GM23338 (cell line): ENCODE results near the gene LRRFIP2. TPM values are rescaled to one million over a fixed set of nuclear protein-coding genes. Genes with fewer than 3 reads are reported as not detected.

Experiments
- ATAC-seq: fragments of 200-7000 bp; cut with Tn5 transposase; 3 replicates; pipeline ENCODE4 v1.9.1; 2020
- DNase-seq: peaks from one replicate; pipeline ENCODE4 v3.0.0-alpha.2; 2015; ENCODE audit warnings: low spot score
- H2AFZ ChIP-seq: fragments of 200-600 bp; sonication (generic); 2 replicates; pipeline ENCODE4 v1.8.0; 2016; ENCODE audit warnings: antibody characterized with exemption, mild to moderate bottlenecking, moderate library complexity
- H3F3A ChIP-seq: fragments of 200-600 bp; sonication (generic); replicated peaks from 2 replicates; pipeline ENCODE4 v1.8.0; 2017; ENCODE audit warnings: antibody characterized with exemption, mixed run types, low read depth
- H3K27ac ChIP-seq: fragments of 200-600 bp; sonication (generic); 2 replicates; pipeline ENCODE4 v1.6.1; 2016; ENCODE audit warnings: low read depth
- H3K27me3 ChIP-seq: fragments of 200-600 bp; sonication (generic); 2 replicates; pipeline ENCODE4 v1.8.0; 2016; ENCODE audit warnings: mild to moderate bottlenecking, mixed run types, moderate library complexity; ENCODE audit not compliant: insufficient read depth
- H3K36me3 ChIP-seq: fragments of 200-600 bp; sonication (generic); 2 replicates; pipeline ENCODE4 v1.8.0; 2016; ENCODE audit warnings: mild to moderate bottlenecking; ENCODE audit not compliant: insufficient read depth
- H3K4me1 ChIP-seq: fragments of 200-600 bp; sonication (generic); 2 replicates; pipeline ENCODE4 v1.8.0; 2016; ENCODE audit warnings: mild to moderate bottlenecking, moderate library complexity; ENCODE audit not compliant: insufficient read depth
- H3K4me2 ChIP-seq: fragments of 200-600 bp; sonication (generic); 2 replicates; pipeline ENCODE4 v1.7.1; 2017; ENCODE audit warnings: mixed run types
- H3K4me3 ChIP-seq: fragments of 200-600 bp; sonication (generic); 2 replicates; pipeline ENCODE4 v1.6.1; 2016; ENCODE audit warnings: mixed run types
- H3K79me2 ChIP-seq: fragments of 200-600 bp; sonication (generic); replicated peaks from 2 replicates; pipeline ENCODE4 v1.8.0; 2017; ENCODE audit warnings: mild to moderate bottlenecking; ENCODE audit not compliant: insufficient read depth
- H3K9me2 ChIP-seq: fragments of 200-600 bp; sonication (generic); 2 replicates; pipeline ENCODE4 v1.8.0; 2017; ENCODE audit not compliant: insufficient read depth
- H4K20me1 ChIP-seq: fragments of 200-600 bp; sonication (generic); replicated peaks from 2 replicates; pipeline ENCODE4 v1.8.0; 2017; ENCODE audit warnings: mild to moderate bottlenecking; ENCODE audit not compliant: insufficient read depth
- H3K27ac Mint-ChIP-seq: 2 replicates; pipeline ENCODE4 v1.8.0; 2020; ENCODE audit warnings: inconsistent platforms, mild to moderate bottlenecking, moderate library complexity, mixed read lengths
- H3K27me3 Mint-ChIP-seq: 3 replicates; pipeline ENCODE4 v1.8.0; 2022; ENCODE audit warnings: low read depth, mild to moderate bottlenecking, moderate library complexity, mixed read lengths, inconsistent platforms; ENCODE audit not compliant: insufficient read depth, poor library complexity
- H3K36me3 Mint-ChIP-seq: 3 replicates; pipeline ENCODE4 v1.8.0; 2021; ENCODE audit warnings: low read depth, mild to moderate bottlenecking, inconsistent platforms, moderate library complexity, mixed read lengths
- H3K4me1 Mint-ChIP-seq: 3 replicates; pipeline ENCODE4 v1.8.0; 2020; ENCODE audit warnings: mild to moderate bottlenecking, inconsistent platforms, mixed read lengths
- H3K4me3 Mint-ChIP-seq: 3 replicates; pipeline ENCODE4 v1.8.0; 2021; ENCODE audit warnings: moderate library complexity, mild to moderate bottlenecking, inconsistent platforms, mixed read lengths
- H3K9me3 Mint-ChIP-seq: 3 replicates; pipeline ENCODE4 v1.8.0; 2020; ENCODE audit warnings: moderate library complexity, mild to moderate bottlenecking, inconsistent platforms, mixed read lengths
- CREB1 ChIP-seq: fragments of 250-450 bp; sonication (Bioruptor Pico); IDR thresholded peaks from 2 replicates; pipeline ENCODE4 v1.5.0; 2020; ENCODE audit warnings: low read depth, mild to moderate bottlenecking, moderate library complexity
- EZH2 ChIP-seq: fragments of 200-600 bp; sonication (generic); IDR thresholded peaks from one replicate; pipeline ENCODE4 v1.8.0; 2017; ENCODE audit warnings: antibody characterized with exemption, mild to moderate bottlenecking, low read depth; ENCODE audit not compliant: unreplicated experiment
- EZH2phosphoT487 ChIP-seq: fragments of 200-600 bp; sonication (generic); IDR thresholded peaks from one replicate; pipeline ENCODE4 v1.8.1; 2018; ENCODE audit warnings: antibody characterized with exemption; ENCODE audit not compliant: unreplicated experiment
- JUNB ChIP-seq: IDR thresholded peaks from one replicate; pipeline ENCODE4 v1.6.1; 2016; ENCODE audit warnings: antibody characterized with exemption; ENCODE audit not compliant: unreplicated experiment
- NANOG ChIP-seq: IDR thresholded peaks from 2 replicates; pipeline ENCODE4 v1.6.1; 2016; ENCODE audit warnings: antibody characterized with exemption, borderline replicate concordance
- POLR2AphosphoS5 ChIP-seq: IDR thresholded peaks from 2 replicates; pipeline ENCODE4 v1.6.1; 2016; ENCODE audit warnings: antibody characterized with exemption, low read depth
- REST ChIP-seq: IDR thresholded peaks from one replicate; pipeline ENCODE4 v1.6.1; 2018; ENCODE audit warnings: antibody characterized with exemption; ENCODE audit not compliant: unreplicated experiment
- STAT1 ChIP-seq: IDR thresholded peaks from one replicate; pipeline ENCODE4 v1.6.1; 2016; ENCODE audit warnings: antibody characterized with exemption; ENCODE audit not compliant: unreplicated experiment
- ZNF331 ChIP-seq: fragments of 250-450 bp; sonication (Bioruptor Pico); IDR thresholded peaks from 2 replicates; pipeline ENCODE4 v1.5.0; 2020; ENCODE audit warnings: low read depth, mild to moderate bottlenecking, moderate library complexity
- polyA plus RNA-seq: library from polyadenylated mRNA; unstranded; fragments of >200 nt; fragmentation: Nextera tagmentation; extraction: Ambion mirVana; gene quantifications from 2 replicates; pipeline ENCODE4 v1.2.1, GENCODE V29; 2016
- total RNA-seq: library from RNA; depleted of rRNA; stranded (reverse); fragments of >200 nt; shearing (Covaris generic); gene quantifications from 2 replicates; pipeline ENCODE4 v1.2.3, GENCODE V29; 2014
- TF ChIP-seq, protein P1 (sequence below), 2 experiments: fragments of 200-600 bp in 1 of 2; sonication (generic) in 1 of 2; conservative IDR thresholded peaks; 2 replicates each; pipeline versions ENCODE4 v1.5.1 to v1.6.1; 2016 to 2017; ENCODE audit warnings: antibody characterized with exemption in 2 of 2, low read depth in 2 of 2, mild to moderate bottlenecking in 2 of 2, moderate library complexity in 1 of 2
- TF ChIP-seq, protein P2 (sequence below): IDR thresholded peaks from 2 replicates; pipeline ENCODE4 v1.6.1; 2016; ENCODE audit warnings: antibody characterized with exemption

LRRFIP2 gene
- total and polyA plus RNA-seq, 2 experiments from 2014 or later, result 20.3 to 29.0 TPM

GRCh38 chr3:37221407-37221806, 47.0 kb upstream of the LRRFIP2 start (continued):
- TF ChIP-seq JUNB, result no peak
- no peak for TF ChIP-seq STAT1
- no peak for TF ChIP-seq NANOG

GRCh38 chr3:37219266-37219665, 44.9 kb upstream of the LRRFIP2 start:
- peaks cover 7% of the 10 kb centered on the region for H3K27me3 Mint-ChIP-seq
- DNase-seq (no peak), ATAC-seq (no peak)
- Histone ChIP-seq H3K79me2 (no peaks in the 10 kb centered on the region), H3F3A (no peaks in the 10 kb centered on the region), H3K27me3 (no peaks in the 10 kb centered on the region), H4K20me1 (no peaks in the 10 kb centered on the region), H2AFZ (no peak overlapping the region), H3K27ac (no peak overlapping the region), H3K4me3 (no peak overlapping the region), H3K36me3 (no peaks in the 10 kb centered on the region), H3K4me2 (no peak overlapping the region), H3K4me1 (no peaks in the 10 kb centered on the region), H3K9me2 (no peaks in the 10 kb centered on the region)
- no peak for TF ChIP-seq ZNF331 (CRISPR knock-in tag)
- no peak for TF ChIP-seq CREB1 (CRISPR knock-in tag)
- TF ChIP-seq POLR2AphosphoS5, result no peak
- TF ChIP-seq, protein P1, sequence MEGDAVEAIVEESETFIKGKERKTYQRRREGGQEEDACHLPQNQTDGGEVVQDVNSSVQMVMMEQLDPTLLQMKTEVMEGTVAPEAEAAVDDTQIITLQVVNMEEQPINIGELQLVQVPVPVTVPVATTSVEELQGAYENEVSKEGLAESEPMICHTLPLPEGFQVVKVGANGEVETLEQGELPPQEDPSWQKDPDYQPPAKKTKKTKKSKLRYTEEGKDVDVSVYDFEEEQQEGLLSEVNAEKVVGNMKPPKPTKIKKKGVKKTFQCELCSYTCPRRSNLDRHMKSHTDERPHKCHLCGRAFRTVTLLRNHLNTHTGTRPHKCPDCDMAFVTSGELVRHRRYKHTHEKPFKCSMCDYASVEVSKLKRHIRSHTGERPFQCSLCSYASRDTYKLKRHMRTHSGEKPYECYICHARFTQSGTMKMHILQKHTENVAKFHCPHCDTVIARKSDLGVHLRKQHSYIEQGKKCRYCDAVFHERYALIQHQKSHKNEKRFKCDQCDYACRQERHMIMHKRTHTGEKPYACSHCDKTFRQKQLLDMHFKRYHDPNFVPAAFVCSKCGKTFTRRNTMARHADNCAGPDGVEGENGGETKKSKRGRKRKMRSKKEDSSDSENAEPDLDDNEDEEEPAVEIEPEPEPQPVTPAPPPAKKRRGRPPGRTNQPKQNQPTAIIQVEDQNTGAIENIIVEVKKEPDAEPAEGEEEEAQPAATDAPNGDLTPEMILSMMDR (conservative IDR thresholded peaks at IDR 0.05; ENCODE audit: low read depth in 2 of 2), result no peak
- TF ChIP-seq, protein P2, sequence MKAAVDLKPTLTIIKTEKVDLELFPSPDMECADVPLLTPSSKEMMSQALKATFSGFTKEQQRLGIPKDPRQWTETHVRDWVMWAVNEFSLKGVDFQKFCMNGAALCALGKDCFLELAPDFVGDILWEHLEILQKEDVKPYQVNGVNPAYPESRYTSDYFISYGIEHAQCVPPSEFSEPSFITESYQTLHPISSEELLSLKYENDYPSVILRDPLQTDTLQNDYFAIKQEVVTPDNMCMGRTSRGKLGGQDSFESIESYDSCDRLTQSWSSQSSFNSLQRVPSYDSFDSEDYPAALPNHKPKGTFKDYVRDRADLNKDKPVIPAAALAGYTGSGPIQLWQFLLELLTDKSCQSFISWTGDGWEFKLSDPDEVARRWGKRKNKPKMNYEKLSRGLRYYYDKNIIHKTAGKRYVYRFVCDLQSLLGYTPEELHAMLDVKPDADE, result no peak
- no peak for TF ChIP-seq EZH2
- no peak for TF ChIP-seq EZH2phosphoT487
- no peak for TF ChIP-seq REST
- no peak for TF ChIP-seq JUNB
- H3K9me3 Mint-ChIP-seq, result peaks cover 17% of the 10 kb centered on the region
- H3K4me1 Mint-ChIP-seq, result no peaks in the 10 kb centered on the region
- H3K27ac Mint-ChIP-seq, result no peak overlapping the region
- no peak overlapping the region for H3K4me3 Mint-ChIP-seq
- no peaks in the 10 kb centered on the region; the same call in 2 of the 3 replicates for H3K36me3 Mint-ChIP-seq
